Stimulated activated CD4-positive, alpha-beta T cell treated with anti-CD3 and anti-CD28 coated beads, Interleukin-1b, Interleukin-23, amount 100 ng/mL, for 4 hours (primary cell): Measurements from ENCODE around the gene MORN3.
"Not testable (repeated sequence)": the region's sequence is repeated elsewhere in the genome, so short reads cannot be mapped to it uniquely, and the experiment has no call there.

ENCODE experiments used
- DNase-seq, 2 donors: peaks; one replicate each; pipeline ENCODE4 v3.0.0-alpha.2; 2020; ENCODE audit warnings: low read depth in 2 of 2

Gene MORN3

GRCh38 chr12:121638298-121639202 lies 30.9 kb downstream of the MORN3 start:
- DNase-seq: no peak

GRCh38 chr12:121637231-121637914 lies 32.1 kb downstream of the MORN3 start:
- DNase-seq: peak; percentile 18 to 40

DNA sequence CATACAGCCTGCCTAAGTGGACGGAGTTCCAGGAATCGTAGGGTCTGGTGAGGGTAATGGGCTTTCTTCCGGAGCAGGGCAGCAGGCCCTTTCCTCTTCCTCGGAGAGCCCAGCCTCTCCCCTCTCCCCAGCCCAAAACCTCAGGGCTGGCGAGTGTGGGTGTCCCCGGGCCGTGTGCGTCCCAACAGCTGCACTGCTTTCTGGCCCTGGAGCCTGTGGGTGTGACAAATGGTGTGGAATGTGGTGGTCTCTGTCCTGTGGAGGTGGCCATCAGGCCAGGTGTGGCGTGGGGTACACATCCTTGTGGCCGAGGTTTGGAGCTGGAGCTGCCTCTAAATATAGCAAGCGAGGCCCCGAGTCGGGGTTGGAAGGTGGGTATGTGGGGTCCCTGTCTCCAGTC lies 34.6 kb downstream of the MORN3 start:
- no peak for DNase-seq

DNA sequence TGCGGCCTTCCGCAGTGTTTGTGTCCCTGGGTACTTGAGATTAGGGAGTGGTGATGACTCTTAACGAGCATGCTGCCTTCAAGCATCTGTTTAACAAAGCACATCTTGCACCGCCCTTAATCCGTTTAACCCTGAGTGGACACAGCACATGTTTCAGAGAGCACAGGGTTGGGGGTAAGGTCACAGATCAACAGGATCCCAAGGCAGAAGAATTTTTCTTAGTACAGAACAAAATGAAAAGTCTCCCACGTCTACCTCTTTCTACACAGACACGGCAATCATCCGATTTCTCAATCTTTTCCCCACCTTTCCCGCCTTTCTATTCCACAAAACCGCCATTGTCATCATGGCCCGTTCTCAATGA lies 35.6 kb downstream of the MORN3 start:
- not testable (repeated sequence) for DNase-seq

GRCh38 chr12:121632069-121632970 lies 37.1 kb downstream of the MORN3 start:
- no peak for DNase-seq

DNA sequence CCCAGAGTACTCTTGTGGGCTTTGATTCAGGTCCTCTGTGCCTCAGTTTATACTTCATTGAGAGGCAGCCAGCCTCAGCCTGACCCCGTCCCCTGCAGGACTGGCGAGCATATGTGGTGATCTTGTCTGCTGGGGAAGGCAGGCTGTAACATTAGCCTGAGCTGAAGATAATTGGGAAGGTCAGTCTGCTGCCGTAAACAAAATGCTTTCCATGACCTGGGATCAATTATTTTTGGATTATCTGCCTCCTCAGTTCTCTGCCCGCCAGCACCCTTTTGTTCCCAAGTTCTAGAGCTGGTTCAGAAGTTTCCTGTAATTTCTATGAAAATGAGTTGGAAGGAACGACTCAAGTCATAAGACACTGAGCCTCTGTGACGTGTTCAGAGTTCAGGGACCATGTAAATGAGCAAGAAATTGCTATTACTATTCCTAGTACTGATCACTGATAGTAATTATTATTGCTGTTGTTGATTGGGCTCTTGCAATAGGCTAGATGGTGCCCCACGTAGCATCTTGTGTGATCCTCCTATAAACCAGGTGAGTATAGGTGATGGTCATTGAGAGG lies 38.6 kb downstream of the MORN3 start:
- no peak for DNase-seq

DNA sequence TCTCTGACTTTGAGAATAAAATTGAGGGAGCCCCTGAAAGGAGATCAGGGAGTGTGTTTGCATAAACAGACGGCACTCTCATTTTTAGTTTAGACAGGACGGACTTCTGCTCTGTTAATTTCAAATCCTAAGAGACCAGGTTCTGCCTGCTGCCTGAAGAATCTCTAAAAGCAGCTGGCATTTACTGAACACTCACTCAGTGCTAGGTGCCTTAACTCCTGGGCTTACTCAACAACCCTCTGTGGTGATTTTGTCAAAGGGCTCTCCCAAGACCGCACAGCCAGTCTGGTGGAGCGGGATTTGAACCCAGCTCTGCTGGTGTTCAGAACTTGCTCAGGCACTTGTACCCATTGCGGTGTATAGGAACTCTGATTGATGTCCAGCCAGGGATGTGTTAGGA lies 40.9 kb downstream of the MORN3 start:
- no peak for DNase-seq

GRCh38 chr12:121628037-121628436 lies 41.4 kb downstream of the MORN3 start:
- DNase-seq: no peak

- DNase-seq: peak; percentile 80 to 87
Observed at GRCh38 chr12:121626853-121627640, 42.4 kb downstream of the MORN3 start.

- DNase-seq: peak; percentile 97 to 99
Observed at GRCh38 chr12:121626087-121626852, 43.2 kb downstream of the MORN3 start, which contains the start of gene ORAI1. Gene ORAI1, plus strand, starts transcription at chr12:121626530.

- no peak for DNase-seq
Observed at GRCh38 chr12:121620333-121620891, 49.0 kb downstream of the MORN3 start.

DNA sequence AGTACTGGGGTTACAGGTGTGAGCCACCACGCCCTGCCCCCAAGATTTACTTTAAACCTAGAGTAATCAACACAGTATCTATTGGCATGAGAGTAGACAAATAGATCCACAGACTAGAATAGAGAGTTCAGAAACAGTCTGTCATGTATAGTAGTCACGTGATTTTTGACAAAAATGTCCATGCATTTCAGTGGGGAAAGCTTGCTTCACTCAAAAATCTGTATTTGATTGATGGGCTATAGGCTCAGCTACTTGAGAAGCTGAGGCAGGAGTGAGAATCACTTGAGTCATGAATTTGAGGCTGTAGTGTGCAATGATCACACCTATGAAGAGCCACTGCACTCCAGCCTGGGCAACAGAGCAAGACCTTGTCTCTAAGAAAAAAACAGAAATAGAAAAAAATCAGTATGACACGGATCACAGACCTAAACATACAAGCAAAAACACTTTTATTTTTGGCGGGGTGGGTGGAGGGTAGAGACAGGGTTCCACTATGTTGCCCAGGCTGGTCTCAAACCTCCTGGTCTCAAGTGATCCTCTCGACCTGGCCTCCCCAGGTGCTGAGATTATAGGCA lies 50.7 kb downstream of the MORN3 start:
- no peak for DNase-seq

GRCh38 chr12:121614872-121615467 lies 54.5 kb downstream of the MORN3 start:
- no peak for DNase-seq

DNA sequence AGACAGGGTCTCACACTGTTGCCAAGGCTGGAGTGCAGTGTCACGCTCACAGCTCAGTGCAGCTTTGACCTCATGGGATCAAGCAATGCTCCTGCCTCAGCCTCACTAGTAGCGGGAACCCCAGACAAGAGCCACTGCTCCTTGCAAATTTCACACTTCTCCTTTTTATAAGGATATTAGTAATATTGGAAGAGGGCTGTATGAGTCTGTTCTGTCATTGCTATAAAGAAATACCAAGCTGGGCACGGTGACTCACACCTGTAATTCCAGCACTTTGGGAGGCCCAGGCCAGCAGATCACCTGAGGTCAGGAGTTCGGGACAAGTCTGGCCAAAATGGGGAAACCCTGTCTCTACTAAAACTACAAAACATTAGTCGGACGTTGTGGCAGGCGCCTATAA lies 56.0 kb downstream of the MORN3 start:
- DNase-seq: no peak

DNA sequence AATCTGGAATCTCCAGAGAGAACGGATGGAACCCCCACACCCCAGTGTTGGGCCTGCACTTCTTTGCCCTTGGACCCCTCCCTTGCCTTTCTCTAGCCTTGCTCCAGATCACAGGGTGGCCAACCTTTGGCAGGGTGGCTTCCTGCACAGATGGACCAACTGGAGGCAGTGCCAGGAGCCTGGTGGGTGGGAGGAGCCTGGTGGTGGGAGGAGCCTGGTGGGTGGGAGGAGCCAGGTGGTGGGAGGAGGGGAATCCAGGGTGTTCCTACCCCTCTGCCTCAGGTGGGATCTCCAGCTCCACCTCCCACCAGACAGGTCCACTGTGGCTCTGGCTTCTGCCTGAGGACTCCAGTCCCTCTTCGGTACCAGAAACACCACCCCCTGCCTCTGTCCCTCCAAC lies 58.1 kb downstream of the MORN3 start:
- no peak for DNase-seq

- DNase-seq: no peak
Observed at GRCh38 chr12:121610239-121611149, 59.0 kb downstream of the MORN3 start.

GRCh38 chr12:121608301-121608700 lies 61.2 kb downstream of the MORN3 start:
- DNase-seq: no peak

DNA sequence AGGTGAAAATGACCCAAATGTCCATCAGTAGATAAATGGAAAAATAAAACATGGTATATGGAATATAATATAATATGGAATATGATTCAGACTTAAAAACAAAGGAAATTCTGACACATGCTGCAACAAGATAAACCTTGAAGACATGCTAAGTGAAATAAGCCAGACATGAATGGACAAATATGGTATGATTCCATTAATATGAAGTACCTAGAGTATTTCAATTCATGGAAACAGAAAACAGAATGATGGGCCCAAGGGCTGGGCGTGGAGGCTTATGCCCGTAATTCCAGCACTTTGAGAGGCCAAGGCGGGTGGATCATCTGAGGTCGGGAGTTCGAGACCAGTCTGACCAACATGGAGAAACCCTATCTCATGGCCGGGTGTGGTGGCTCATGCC lies 65.9 kb downstream of the MORN3 start:
- DNase-seq: no peak
